DMS153 treated with DMSO at 0.1 percent for 48 hours (cell line): Measurements from ENCODE around the gene STIP1.
A peak's percentile ranks its signal among the peaks of the same experiment; 100 is the strongest.
"Not testable (repeated sequence)": the region's sequence is repeated elsewhere in the genome, so short reads cannot be mapped to it uniquely, and the experiment has no call there.

ENCODE experiments used
- DNase-seq: peaks from one replicate; lab custom pipeline; 2025; ENCODE audit not compliant: unreplicated experiment; lab: John Stamatoyannopoulos, UW

The STIP1 gene

GRCh38 chr11:64234647-64235379 is 48.8 kb downstream of the STIP1 start:
- DNase-seq: no peak

- DNase-seq: no peak
Observed at GRCh38 chr11:64235437-64236161, 49.6 kb downstream of the STIP1 start.

- peak; percentile 96 for DNase-seq
Observed at GRCh38 chr11:64237484-64237951, 51.5 kb downstream of the STIP1 start.

GRCh38 chr11:64238076-64238475 is 52.1 kb downstream of the STIP1 start:
- no peak for DNase-seq

GRCh38 chr11:64238999-64239398 is 53.0 kb downstream of the STIP1 start:
- DNase-seq: no peak

GRCh38 chr11:64239662-64240434 is 53.9 kb downstream of the STIP1 start:
- DNase-seq: no peak

- DNase-seq: peak; percentile 92
Observed at GRCh38 chr11:64240435-64241240, 54.7 kb downstream of the STIP1 start, which contains the start of gene FKBP2. Gene FKBP2 (plus strand): TSS chr11:64241095. CDS start chr11:64242388, 1,293 bp downstream.

- peak; percentile 96 for DNase-seq
Observed at GRCh38 chr11:64241241-64241490, 55.2 kb downstream of the STIP1 start.

- no peak for DNase-seq
Observed at GRCh38 chr11:64241491-64242374, 55.8 kb downstream of the STIP1 start.

GRCh38 chr11:64243236-64243854 is 57.4 kb downstream of the STIP1 start:
- DNase-seq: no peak

GRCh38 chr11:64244107-64244506 is 58.1 kb downstream of the STIP1 start:
- DNase-seq: no peak

- no peak for DNase-seq
Observed at GRCh38 chr11:64244966-64245365, 59.0 kb downstream of the STIP1 start.

GRCh38 chr11:64245401-64245796 is 59.4 kb downstream of the STIP1 start:
- DNase-seq: no peak

GRCh38 chr11:64245797-64246620 is 60.0 kb downstream of the STIP1 start:
- no peak for DNase-seq

GRCh38 chr11:64246621-64246870 is 60.6 kb downstream of the STIP1 start:
- not testable (repeated sequence) for DNase-seq

- DNase-seq: peak; percentile 72
Observed at GRCh38 chr11:64246871-64247728, 61.1 kb downstream of the STIP1 start, which contains the start of gene PPP1R14B. Gene PPP1R14B (minus strand): TSS chr11:64246943. CDS start chr11:64246673, 270 bp downstream.

- no peak for DNase-seq
Observed at GRCh38 chr11:64247729-64248531, 62.0 kb downstream of the STIP1 start.
